ENCODE measurements around the gene ADM2.
"Not testable (repeated sequence)": the region's sequence is repeated elsewhere in the genome, so short reads cannot be mapped to it uniquely, and the experiment has no call there.

ADM2 gene

GRCh38 chr22:50525858-50526107 lies 44.4 kb downstream of the ADM2 start:
- no peak for DNase-seq (ENCODE audit: low read depth)

DNA sequence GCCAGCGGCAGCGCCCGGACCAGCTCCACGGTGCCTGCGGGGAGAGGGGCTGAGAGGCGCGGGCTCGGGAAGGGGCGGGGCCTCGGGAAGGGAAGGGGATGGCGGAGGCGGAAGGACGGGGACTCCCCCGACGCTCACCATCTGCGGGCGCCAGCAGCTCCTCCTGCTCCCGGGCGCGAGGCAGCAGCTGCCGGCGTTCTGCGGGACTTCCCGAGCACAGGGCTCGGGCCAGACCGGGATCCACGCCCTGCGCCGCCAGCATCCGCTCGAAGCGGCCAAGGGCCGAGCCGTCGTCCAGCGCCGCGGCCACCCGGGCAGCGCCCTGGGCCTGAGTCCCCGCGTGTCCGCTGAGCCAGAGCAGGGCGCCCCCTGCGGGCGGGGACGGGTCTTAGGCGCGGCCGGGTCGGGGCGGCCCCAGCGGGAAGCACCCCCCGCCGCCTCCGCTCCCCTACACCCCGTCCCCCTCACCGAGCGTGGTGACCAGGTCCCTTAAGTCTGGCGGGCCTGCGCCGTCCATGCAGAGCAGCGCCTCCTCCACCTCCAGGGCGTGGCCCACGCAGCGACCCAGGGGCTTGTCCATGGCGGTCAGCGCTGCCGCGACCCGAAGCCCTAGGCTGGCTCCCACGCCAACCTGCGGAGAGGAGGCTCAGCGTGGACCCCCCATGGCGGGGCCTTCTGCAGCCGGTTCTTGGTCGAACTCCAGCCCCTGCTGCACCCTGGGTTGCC lies 44.9 kb downstream of the ADM2 start:
- DNase-seq (ENCODE audit: low read depth) = peak; percentile 67

DNA sequence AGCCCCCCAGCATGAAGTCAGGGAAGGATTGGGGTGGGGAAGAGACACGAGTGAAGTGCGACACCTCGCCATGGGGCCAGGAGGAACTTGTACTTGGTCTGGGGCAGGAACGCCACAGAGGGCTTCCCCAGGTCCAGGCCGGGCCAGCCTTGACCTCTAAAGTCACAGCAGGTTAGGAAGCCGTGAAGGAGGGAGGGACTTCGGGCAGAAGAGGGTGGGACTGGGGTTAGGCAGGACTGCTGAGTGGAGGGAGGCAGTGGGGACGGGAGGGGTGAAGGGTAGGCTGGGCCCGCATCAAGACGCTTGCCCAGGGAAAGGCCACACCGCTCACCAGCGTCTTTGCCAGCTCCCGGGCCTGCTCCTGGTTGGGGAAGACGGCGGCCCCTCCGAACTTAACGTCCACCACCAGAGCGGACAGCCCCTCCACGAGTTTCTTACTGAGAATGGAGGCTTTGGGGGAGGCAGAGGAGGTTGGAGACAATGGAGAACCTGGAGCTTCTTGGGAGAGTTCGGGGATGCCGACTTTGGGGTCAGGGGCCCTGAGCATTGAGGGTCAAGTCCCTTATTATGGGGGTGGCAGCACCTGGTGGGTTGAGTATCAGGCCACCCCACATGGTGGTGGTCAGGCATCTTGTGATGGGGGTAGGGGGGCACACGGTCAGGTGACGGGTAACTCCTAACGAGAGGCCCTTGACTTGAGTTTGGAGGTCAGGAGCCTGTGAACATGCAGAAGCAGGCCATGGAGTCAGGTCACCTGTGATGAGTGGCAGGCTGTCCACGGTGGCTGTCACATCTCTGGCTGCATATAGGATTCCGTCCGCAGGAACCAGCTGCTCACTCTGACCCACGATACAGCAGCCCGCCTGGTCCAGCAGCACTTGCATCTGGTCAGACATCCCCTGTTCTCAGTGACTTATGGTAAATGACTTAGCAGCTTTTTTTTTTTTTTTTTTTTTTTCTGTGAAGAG lies 45.8 kb downstream of the ADM2 start:
- no peak for DNase-seq (ENCODE audit: low read depth)

- DNase-seq (ENCODE audit: low read depth) = no peak
These were observed 46.8 kb downstream of the ADM2 start for GRCh38 chr22:50527921-50528681.

DNA sequence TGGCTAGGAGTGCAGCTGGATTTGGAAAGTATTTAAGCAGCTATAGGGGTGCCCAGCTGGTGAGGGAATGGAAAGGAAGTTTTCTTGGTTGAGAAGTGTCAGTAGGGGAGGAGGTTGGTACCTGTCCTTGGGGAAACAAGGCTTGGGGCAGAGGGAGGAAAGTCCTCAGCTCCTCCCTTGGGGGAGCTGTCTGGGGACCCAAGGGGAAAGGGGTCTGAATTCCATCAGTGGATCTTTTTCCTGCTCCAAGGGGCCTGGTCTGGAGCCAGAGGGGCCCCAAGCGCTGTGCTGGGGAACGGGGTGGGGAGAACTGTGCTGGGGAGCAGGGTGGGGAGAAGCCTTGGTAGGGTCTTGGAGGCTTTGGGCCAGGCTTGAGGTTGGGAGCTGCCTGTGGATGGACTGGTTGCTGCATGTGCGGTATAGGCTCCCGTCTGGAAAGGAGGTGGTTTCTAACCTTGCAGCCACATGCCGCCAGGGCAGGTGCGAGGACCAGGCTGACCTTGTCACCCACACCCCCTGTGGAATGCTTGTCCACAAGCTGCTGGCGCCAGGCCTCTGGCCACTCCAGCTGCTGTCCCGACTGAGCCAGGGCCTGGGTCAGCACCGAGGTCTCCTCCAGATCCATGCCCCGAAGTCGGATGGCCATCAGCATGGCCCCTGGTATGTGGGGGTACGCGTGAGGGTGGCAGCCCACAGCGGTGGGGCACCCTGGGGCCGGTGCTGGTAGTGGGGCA lies 47.5 kb downstream of the ADM2 start:
- no peak for DNase-seq (ENCODE audit: low read depth)

DNA sequence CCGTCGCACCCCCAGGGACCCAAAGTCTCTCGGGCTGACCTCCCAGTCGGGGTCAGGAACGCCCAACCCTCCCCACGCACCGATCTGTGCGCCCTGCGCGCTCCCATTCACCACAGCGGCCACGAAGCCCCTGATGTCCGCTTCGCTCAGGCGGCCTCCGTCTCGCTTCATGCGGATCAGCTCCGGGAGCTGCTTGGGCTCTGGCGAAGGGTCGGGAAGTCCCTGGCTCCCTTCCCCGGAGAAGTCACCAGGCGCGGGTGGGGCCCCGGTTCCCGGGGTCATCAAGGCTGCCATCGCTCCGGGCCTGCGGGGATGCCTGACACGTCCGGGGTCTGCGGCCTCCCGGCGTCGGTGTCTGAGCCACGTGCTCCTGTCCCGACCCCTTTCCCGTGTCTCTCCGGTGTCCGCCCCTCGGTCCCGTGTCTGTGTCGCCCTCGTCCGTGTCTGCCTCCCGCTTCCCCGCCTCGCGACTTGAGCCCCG lies 48.1 kb downstream of the ADM2 start:
- DNase-seq (ENCODE audit: low read depth) = no peak

DNA sequence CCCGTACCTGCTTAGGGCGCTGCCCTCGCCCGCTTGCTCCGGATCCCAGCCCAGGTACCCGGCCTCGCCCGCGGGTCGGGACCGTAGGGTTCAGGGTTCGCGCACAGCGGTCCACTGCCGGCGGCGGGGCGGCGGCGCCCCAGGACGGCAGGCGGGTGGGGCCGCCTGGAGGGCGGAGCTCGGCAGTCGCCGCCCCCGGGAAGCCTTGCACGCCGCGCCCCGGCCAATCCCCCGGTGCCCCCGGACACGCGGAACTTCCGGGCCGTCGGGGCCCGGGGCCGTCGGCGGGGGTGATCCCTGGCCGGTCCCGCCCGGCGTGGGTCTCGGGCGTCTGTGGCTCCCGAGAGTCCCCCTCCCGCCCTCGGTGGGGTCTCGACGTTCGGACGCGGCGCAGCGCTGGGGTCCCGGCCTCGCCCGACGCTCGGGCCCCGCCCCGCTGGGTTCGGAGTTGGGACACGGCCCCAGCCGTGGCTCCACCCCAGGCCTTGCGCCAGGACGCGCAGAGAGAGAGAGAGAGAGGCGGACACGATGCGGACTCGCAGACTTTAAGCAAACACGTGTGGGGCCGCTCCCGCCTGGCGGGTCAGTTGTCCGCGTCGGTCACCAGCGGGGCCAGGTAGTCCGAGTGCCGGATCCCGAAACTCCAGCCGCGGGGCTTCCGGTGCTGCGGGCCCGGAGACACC lies 48.7 kb downstream of the ADM2 start, which contains the start of gene TYMP:
TYMP (minus strand) TSS at position 116 of the 683 bp plus-strand sequence. CDS start 303 bp downstream, outside the sequence.
- DNase-seq (ENCODE audit: low read depth) = peak; percentile 55

DNA sequence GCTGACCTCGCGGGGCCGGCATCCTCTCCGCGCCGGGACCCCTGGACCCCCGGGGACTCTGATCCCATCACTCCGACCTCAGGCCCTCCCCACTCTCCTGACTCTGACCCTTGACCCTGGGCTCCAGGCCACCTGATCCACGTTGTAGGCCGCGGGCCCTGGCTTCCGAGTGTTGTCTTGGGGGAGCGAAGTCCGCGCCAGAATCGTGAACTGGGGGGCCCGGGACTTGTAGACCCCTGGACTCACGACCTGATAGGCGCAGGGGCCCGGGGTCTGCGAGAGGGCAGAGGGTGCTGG lies 49.2 kb downstream of the ADM2 start:
- no peak for DNase-seq (ENCODE audit: low read depth)

DNA sequence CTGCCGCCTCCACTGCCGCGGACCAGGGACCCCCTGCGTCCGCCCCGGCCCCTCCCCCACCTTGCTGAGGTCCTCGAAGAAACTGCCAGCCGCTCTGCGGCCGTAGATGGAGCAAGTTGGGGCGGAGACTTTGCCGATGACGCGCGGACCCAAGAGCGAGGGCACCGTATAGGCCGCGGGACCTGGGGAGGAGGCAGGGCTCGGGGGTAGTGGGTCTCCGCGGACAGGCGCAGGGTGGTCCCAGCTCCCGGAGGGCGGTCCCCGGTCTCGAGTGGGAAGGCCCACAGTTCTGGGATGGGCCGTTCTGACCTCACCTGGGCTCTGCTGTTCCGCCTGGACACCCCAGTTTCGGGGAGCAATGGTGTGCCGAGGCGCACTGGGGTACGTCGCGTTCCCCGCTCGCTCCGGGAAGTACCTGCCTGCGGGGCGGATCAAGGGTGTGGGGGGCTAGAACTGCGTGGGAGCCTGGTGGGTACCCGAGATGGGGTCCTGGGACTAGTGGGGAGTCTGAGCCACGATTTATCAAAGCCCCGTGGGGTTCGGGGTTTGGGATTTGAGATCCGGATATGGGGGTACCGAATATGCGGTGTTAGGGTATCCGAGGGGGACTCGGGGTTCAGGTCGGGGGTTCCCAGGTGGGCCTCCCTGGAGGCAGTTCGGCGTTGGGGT lies 49.7 kb downstream of the ADM2 start:
- DNase-seq (ENCODE audit: low read depth) = peak; percentile 56

- no peak for DNase-seq (ENCODE audit: low read depth)
These were observed 50.2 kb downstream of the ADM2 start for GRCh38 chr22:50531546-50531961.

DNA sequence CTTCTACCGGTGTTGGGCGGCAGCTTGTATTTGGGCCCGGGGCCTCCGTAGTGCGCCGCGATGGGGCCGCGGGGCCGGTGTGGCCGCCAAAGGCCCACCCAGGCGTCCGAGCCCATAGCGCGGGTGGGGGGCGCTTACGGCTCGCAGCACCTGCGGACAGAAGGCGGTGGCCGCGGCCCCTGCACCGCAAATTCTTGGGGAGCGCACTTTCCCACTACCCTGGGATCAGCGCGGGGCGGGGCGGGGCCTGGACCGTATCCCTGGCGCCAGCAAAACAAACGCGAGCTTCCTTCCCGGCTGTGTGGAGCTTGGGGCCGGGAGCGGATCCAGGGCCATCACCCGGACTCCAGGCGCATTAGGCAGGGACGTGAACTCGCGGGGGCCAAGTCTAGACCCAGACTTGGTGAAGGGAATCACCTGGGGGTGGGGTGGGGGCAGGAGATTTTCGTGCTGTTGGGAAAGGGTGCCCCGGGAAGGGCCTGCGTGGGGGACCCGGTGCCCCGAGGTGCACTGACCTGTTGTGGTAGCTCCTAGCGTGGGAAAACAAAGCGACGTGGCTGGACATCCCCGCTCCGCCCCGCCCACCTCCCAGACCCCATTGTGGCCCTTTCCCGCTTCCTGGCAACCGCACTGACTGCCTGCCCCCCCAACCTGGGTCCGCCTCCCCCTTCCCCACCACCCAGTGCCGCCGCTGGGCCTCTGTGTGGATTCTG lies 50.8 kb downstream of the ADM2 start:
- DNase-seq (ENCODE audit: low read depth) = no peak

DNA sequence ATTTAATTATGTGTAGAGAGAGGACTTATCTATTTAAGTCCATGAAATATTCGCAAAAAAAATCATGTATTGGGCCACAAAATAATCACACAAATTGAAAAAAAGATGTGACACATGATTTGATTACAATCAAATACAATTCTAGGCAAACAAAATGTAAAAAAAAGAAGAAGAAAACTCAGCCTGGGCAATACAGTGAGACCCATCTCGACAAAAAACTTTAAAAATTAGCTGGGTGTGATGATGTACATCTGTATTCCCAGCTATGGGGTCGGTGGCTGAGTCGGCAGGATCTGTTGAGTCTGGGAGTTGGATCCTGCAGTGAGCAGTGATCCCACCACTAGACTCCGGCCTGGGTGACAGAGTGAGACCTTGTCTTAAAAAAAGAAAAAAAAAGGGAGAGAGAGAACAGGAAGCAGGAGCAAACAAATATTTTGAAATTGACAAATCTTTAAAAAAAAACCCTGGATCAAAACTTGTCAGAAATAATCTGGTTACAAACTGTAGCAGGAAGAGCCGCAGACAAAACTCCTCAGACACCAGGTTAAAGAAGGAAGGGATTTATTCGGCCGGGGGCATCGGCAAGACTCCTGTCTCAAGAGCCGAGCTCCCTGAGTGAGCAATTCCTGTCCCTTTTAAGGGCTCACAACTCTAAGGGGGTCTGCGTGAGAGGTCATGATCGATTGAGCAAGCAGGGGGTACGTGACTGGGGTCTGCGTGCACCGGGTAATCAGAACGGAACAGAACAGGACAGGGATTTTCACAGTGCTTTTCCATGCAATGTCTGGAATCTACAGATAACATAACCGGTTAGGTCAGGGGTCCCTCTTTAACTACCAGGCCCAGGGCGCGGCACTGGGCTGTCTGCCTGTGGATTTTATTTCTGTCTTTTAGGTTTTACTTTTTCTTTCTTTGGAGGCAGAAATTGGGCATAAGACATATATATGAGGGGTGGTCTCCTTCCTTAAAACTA lies 51.8 kb downstream of the ADM2 start:
- no peak for DNase-seq (ENCODE audit: low read depth)

DNA sequence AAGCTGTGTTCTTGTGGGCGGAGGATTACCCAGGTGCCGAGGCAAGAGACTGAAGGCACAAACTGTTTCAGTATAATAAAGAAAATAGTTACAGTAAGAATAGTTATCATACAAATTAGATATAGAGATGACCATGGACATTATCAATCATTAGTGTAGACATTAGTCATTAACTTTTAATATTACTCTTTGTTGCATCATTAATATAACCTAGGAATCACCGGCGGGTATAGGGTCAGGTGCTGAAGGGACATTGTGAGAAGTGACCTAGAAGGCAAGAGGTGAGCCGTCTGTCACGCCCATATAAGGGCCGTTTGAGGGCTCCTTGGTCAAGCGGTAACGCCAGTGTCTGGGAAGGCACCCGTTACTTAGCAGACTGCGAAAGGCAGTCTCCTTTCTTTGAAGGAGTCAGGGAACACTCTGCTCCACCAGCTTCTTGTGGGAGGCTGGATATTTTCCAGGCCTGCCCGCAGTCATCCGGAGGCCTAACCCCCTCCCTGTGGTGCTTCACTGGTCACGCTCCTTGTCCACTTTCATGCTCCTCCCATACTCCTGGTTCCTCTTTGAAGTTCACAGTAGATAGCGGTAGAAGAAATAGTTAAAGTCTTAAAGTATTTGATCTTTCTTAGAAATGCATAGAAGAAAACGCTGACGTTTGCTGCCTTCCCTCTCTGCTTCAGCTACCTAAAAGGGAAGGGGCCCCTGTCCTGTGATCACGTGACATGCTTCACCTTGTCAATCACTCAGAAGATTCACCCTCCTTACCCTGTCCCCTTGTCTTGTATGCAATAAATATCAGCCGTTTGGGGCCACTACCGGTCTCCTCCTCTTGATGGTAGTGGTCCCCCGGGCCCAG lies 52.7 kb downstream of the ADM2 start:
- not testable (repeated sequence) for DNase-seq (ENCODE audit: low read depth)

- no peak for DNase-seq (ENCODE audit: low read depth)
These were observed 53.8 kb downstream of the ADM2 start for GRCh38 chr22:50535113-50535512.
